Mesenchymal stem cell (in vitro differentiated cells and primary cell): ENCODE results near the gene MAN1C1.
A peak's percentile ranks its signal among the peaks of the same experiment; 100 is the strongest.

Experiments used
- DNase-seq: peaks from one replicate; pipeline ENCODE4 v3.0.0-alpha.2; 2013
- H2AFZ ChIP-seq: one replicate; pipeline ENCODE4 v1.6.1; 2013; ENCODE audit warnings: low read depth, mild to moderate bottlenecking, control low read depth, inconsistent platforms, low read length, moderate library complexity
- H2AK5ac ChIP-seq: 2 replicates; pipeline ENCODE4 v1.6.1; 2013; ENCODE audit warnings: low read length, moderate library complexity, mild to moderate bottlenecking, inconsistent platforms; ENCODE audit not compliant: severe bottlenecking
- H2BK120ac ChIP-seq: one replicate; pipeline ENCODE4 v1.6.1; 2013; ENCODE audit warnings: low read depth, mild to moderate bottlenecking, inconsistent platforms, low read length, moderate library complexity
- H2BK12ac ChIP-seq, 2 experiments: one replicate each; pipeline ENCODE4 v1.6.1; 2013; ENCODE audit warnings: inconsistent platforms in 2 of 2, low read length in 2 of 2, mild to moderate bottlenecking in 2 of 2, moderate library complexity in 2 of 2, control low read depth in 1 of 2
- H2BK15ac ChIP-seq: one replicate; pipeline ENCODE4 v1.6.1; 2013; ENCODE audit warnings: mild to moderate bottlenecking, low read depth, inconsistent platforms; ENCODE audit not compliant: poor library complexity, severe bottlenecking
- H2BK5ac ChIP-seq: 2 replicates; pipeline ENCODE4 v1.6.1; 2013; ENCODE audit warnings: low read depth, mild to moderate bottlenecking, low read length, control low read depth, inconsistent platforms; ENCODE audit not compliant: poor library complexity, severe bottlenecking
- H3K14ac ChIP-seq, 2 experiments: one replicate each; pipeline ENCODE4 v1.6.1; 2013; ENCODE audit warnings: inconsistent platforms in 2 of 2, low read length in 2 of 2, control low read depth in 1 of 2, mild to moderate bottlenecking in 1 of 2, moderate library complexity in 1 of 2
- H3K18ac ChIP-seq, 2 experiments: one replicate each; pipeline ENCODE4 v1.6.1; 2013; ENCODE audit warnings: inconsistent platforms in 2 of 2, low read length in 2 of 2, control low read depth in 1 of 2, low read depth in 1 of 2, mild to moderate bottlenecking in 1 of 2
- H3K23ac ChIP-seq, 2 experiments: one replicate each; pipeline ENCODE4 v1.6.1; 2013; ENCODE audit warnings: inconsistent platforms in 2 of 2, low read length in 2 of 2, mild to moderate bottlenecking in 2 of 2, moderate library complexity in 2 of 2, control low read depth in 1 of 2
- H3K27ac ChIP-seq: 2 replicates; pipeline ENCODE4 v1.5.1; 2013; ENCODE audit warnings: mild to moderate bottlenecking, moderate library complexity, low read length, control low read depth, inconsistent platforms; ENCODE audit not compliant: poor library complexity, severe bottlenecking
- H3K27me3 ChIP-seq, 2 experiments: 2 replicates each; pipeline versions ENCODE4 v1.6.1 to v1.7.0; 2013; ENCODE audit warnings: low read length in 2 of 2, mild to moderate bottlenecking in 2 of 2, moderate library complexity in 2 of 2, control low read depth in 1 of 2, inconsistent platforms in 1 of 2; ENCODE audit not compliant: control insufficient read depth in 1 of 2, insufficient read depth in 1 of 2
- H3K36me3 ChIP-seq, 2 experiments: 2 replicates each; pipeline versions ENCODE4 v1.6.1 to v1.7.0; 2013; ENCODE audit warnings: low read length in 2 of 2, control low read depth in 1 of 2, inconsistent platforms in 1 of 2, low read depth in 1 of 2, mild to moderate bottlenecking in 1 of 2; ENCODE audit not compliant: insufficient read depth in 2 of 2, control insufficient read depth in 1 of 2
- H3K4ac ChIP-seq, 2 experiments: one replicate each; pipeline ENCODE4 v1.6.1; 2013; ENCODE audit warnings: inconsistent platforms in 2 of 2, low read length in 2 of 2, mild to moderate bottlenecking in 2 of 2, moderate library complexity in 2 of 2, control low read depth in 1 of 2, low read depth in 1 of 2
- H3K4me1 ChIP-seq: 2 replicates; pipeline ENCODE4 v1.6.1; 2013; ENCODE audit warnings: low read depth, low read length, control low read depth; ENCODE audit not compliant: control insufficient read depth, insufficient read depth
- H3K4me2 ChIP-seq: 2 replicates; pipeline ENCODE4 v1.6.1; 2013; ENCODE audit warnings: low read length, mild to moderate bottlenecking, inconsistent platforms; ENCODE audit not compliant: poor library complexity, severe bottlenecking
- H3K4me3 ChIP-seq, 2 experiments: 2 replicates each; pipeline versions ENCODE4 v1.5.1 to v1.7.0; 2013; ENCODE audit warnings: low read length in 2 of 2, mild to moderate bottlenecking in 2 of 2, control low read depth in 1 of 2, low read depth in 1 of 2; ENCODE audit not compliant: insufficient read depth in 1 of 2
- H3K79me1 ChIP-seq: replicated peaks from 2 replicates; pipeline ENCODE4 v1.6.1; 2013; ENCODE audit warnings: mild to moderate bottlenecking, control low read depth, low read length, inconsistent platforms; ENCODE audit not compliant: poor library complexity, severe bottlenecking
- H3K9ac ChIP-seq: 2 replicates; pipeline ENCODE4 v1.7.0; 2013; ENCODE audit warnings: mild to moderate bottlenecking, low read length, moderate library complexity
- H3K9me3 ChIP-seq: 2 replicates; pipeline ENCODE4 v1.7.0; 2013; ENCODE audit warnings: mild to moderate bottlenecking, low read length; ENCODE audit not compliant: control insufficient read depth
- H4K8ac ChIP-seq: one replicate; pipeline ENCODE4 v1.6.1; 2013; ENCODE audit warnings: inconsistent platforms, mild to moderate bottlenecking, low read length, moderate library complexity
- H4K91ac ChIP-seq: one replicate; pipeline ENCODE4 v1.6.1; 2013; ENCODE audit warnings: mild to moderate bottlenecking, low read length, inconsistent platforms
- WGBS: methylation state at CpG from one replicate; pipeline ENCODE4 v1.1.7; 2013; ENCODE audit warnings: mixed read lengths; 5-methylcytosine and 5-hydroxymethylcytosine counted together

MAN1C1 gene

GRCh38 chr1:25650289-25650576 is 33.6 kb downstream of the MAN1C1 start:
- Histone ChIP-seq H3K14ac (no peak overlapping the region), H2BK120ac (no peak overlapping the region), H3K4me2 (no peak overlapping the region), H3K4me1 (peaks cover 6% of the 10 kb centered on the region), H3K18ac (no peak overlapping the region), H3K79me1 (no peaks in the 10 kb centered on the region), H2AK5ac (no peak overlapping the region), H3K4me3 (no peak overlapping the region), H2BK5ac (no peak overlapping the region), H3K27me3 (peaks cover 0 to 53% of the 10 kb centered on the region in 2 experiments), H2BK12ac (no peak overlapping the region), H4K91ac (no peak overlapping the region), H4K8ac (no peak overlapping the region), H3K4ac (no peak overlapping the region), H3K9ac (no peak overlapping the region), H2BK15ac (no peak overlapping the region), H2AFZ (no peak overlapping the region), H3K27ac (no peak overlapping the region), H3K9me3 (no peaks in the 10 kb centered on the region), H3K23ac (no peak overlapping the region), H3K36me3 (peaks cover 0 to 20% of the 10 kb centered on the region in 2 experiments)
- peak; percentile 50 for DNase-seq
- WGBS, result 62% methylated on average over 5 of the region's 5 CpGs

GRCh38 chr1:25651036-25651640 is 34.5 kb downstream of the MAN1C1 start:
- no peak for DNase-seq
- H3K9ac ChIP-seq, result no peak overlapping the region
- H3K36me3 ChIP-seq, result peaks cover 0 to 12% of the 10 kb centered on the region in 2 experiments
- H3K4me3 ChIP-seq, result no peak overlapping the region
- peaks cover 6% of the 10 kb centered on the region for H3K4me1 ChIP-seq
- H2AFZ ChIP-seq, result no peak overlapping the region
- no peak overlapping the region for H2BK12ac ChIP-seq
- no peak overlapping the region for H3K4ac ChIP-seq
- peaks cover 0 to 49% of the 10 kb centered on the region in 2 experiments for H3K27me3 ChIP-seq
- no peak overlapping the region for H4K91ac ChIP-seq
- H4K8ac ChIP-seq, result no peak overlapping the region
- no peak overlapping the region for H2AK5ac ChIP-seq
- H3K27ac ChIP-seq, result no peak overlapping the region
- WGBS, result 90% methylated on average over 8 of the region's 8 CpGs
- H3K9me3 ChIP-seq, result no peaks in the 10 kb centered on the region
- no peaks in the 10 kb centered on the region for H3K79me1 ChIP-seq
- H3K14ac ChIP-seq, result no peak overlapping the region
- no peak overlapping the region for H3K4me2 ChIP-seq
- H2BK120ac ChIP-seq, result no peak overlapping the region
- no peak overlapping the region for H2BK15ac ChIP-seq
- H2BK5ac ChIP-seq, result no peak overlapping the region
- no peak overlapping the region for H3K18ac ChIP-seq
- H3K23ac ChIP-seq, result peak overlapping the region in 1 of 2 experiments; percentile 24

GRCh38 chr1:25651824-25652741 is 35.5 kb downstream of the MAN1C1 start:
- H2BK120ac ChIP-seq, result no peak overlapping the region
- WGBS, result 88% methylated on average over 12 of the region's 12 CpGs

DNA sequence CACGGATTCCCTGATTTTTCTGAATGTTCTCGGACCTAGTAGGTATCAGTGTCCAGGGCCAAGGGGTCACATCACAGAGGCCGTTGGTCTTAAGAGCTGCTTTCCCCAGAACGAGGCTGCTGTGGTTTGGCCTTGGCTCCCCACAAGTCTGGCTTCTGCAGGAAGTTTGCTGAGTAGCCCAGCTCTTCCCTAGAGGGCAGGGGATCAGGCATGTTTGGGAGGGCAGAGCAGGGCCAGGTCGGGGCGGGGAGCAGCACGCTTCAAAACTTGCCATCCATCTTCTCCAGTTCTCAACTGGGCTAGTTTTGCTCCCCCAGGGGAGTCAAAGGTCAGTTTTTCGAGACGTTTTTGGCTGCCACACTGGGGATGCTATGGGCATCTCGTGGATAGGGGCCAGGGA is 37.0 kb downstream of the MAN1C1 start:
- no peak overlapping the region for H2BK120ac ChIP-seq
- no peak overlapping the region for H3K18ac ChIP-seq
- H2AFZ ChIP-seq, result no peak overlapping the region
- H2BK5ac ChIP-seq, result no peak overlapping the region
- no peak overlapping the region for H2BK12ac ChIP-seq
- no peak overlapping the region for H3K9ac ChIP-seq
- H4K8ac ChIP-seq, result no peak overlapping the region
- H4K91ac ChIP-seq, result no peak overlapping the region
- H3K36me3 ChIP-seq, result peaks cover 0 to 6% of the 10 kb centered on the region in 2 experiments
- no peak overlapping the region for H3K27ac ChIP-seq
- peaks cover 6% of the 10 kb centered on the region for H3K4me1 ChIP-seq
- no peak overlapping the region for H3K14ac ChIP-seq
- H3K27me3 ChIP-seq, result peaks cover 0 to 24% of the 10 kb centered on the region in 2 experiments
- no peak overlapping the region for H2BK15ac ChIP-seq
- no peaks in the 10 kb centered on the region for H3K79me1 ChIP-seq
- DNase-seq, result no peak
- WGBS, result 73% methylated on average over 10 of the region's 10 CpGs
- no peaks in the 10 kb centered on the region for H3K9me3 ChIP-seq
- no peak overlapping the region for H2AK5ac ChIP-seq
- no peak overlapping the region for H3K23ac ChIP-seq
- no peak overlapping the region for H3K4me3 ChIP-seq
- H3K4ac ChIP-seq, result no peak overlapping the region
- no peak overlapping the region for H3K4me2 ChIP-seq

More at GRCh38 chr1:25651824-25652741, 35.5 kb downstream of the MAN1C1 start:
- no peak for DNase-seq
- H2AK5ac ChIP-seq, result no peak overlapping the region
- no peak overlapping the region for H2BK15ac ChIP-seq
- peak overlapping the region in 1 of 2 experiments; percentile 13 for H2BK12ac ChIP-seq
- H3K4me2 ChIP-seq, result no peak overlapping the region
- no peak overlapping the region for H3K4ac ChIP-seq
- no peak overlapping the region for H3K27ac ChIP-seq
- no peak overlapping the region for H4K8ac ChIP-seq
- no peak overlapping the region for H4K91ac ChIP-seq
- H3K4me3 ChIP-seq, result no peak overlapping the region
- peaks cover 0 to 39% of the 10 kb centered on the region in 2 experiments for H3K27me3 ChIP-seq
- H2BK5ac ChIP-seq, result no peak overlapping the region
- no peak overlapping the region for H3K9ac ChIP-seq
- peaks cover 6% of the 10 kb centered on the region for H3K4me1 ChIP-seq
- H3K14ac ChIP-seq, result no peak overlapping the region
- H3K79me1 ChIP-seq, result no peaks in the 10 kb centered on the region
- no peak overlapping the region for H3K18ac ChIP-seq
- H2AFZ ChIP-seq, result no peak overlapping the region
- H3K9me3 ChIP-seq, result no peaks in the 10 kb centered on the region
- H3K23ac ChIP-seq, result peak overlapping the region in 1 of 2 experiments; percentile 5
- H3K36me3 ChIP-seq, result peaks cover 0 to 3% of the 10 kb centered on the region in 2 experiments
